GM18858 (cell line): Measurements from ENCODE around the gene PRKN.
"Not testable (repeated sequence)": the region's sequence is repeated elsewhere in the genome, so short reads cannot be mapped to it uniquely, and the experiment has no call there.

Source experiments
- ATAC-seq: cut with Tn5 transposase; IDR thresholded peaks from one replicate; pipeline ENCODE4 v1.9.1; 2021; ENCODE audit not compliant: unreplicated experiment

PRKN gene

GRCh38 chr6:161833099-161833860 lies 894.3 kb downstream of the PRKN start:
- no peak for ATAC-seq

GRCh38 chr6:161832622-161833021 lies 894.9 kb downstream of the PRKN start:
- no peak for ATAC-seq

DNA sequence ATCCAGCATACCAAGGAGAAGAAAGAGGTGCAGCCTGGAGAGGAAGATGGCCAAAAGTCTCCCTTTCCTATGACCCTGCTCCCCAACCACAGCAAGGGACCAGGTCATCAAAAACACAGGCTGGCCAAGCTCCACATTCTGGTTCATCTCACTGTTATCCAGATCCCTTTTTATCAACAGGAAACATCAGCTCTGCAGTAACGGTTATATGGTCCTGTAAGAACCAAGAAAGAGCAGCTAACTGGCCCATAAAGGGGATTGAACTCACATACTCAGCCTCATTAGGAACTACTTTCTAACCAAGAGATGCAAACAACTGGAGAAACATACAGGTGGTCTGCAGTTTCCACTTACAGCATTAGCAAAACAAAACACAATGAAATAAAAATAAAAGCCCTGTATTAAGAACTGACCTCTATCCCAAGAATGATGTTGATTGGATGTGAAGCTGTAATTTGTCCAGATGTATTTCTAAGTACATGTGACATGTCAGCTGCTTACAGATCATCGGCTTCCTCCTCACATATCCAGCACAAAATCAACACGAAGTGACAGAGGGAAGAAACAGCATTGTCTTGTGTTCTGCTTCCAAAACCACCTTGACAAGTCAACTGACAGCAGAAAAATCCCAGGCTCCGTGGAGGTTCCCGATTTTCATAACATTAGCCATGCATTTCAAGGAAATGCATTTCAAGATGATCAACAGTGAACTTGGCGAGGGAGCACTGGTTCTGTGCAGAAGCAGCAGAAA lies 896.5 kb downstream of the PRKN start:
- no peak for ATAC-seq

DNA sequence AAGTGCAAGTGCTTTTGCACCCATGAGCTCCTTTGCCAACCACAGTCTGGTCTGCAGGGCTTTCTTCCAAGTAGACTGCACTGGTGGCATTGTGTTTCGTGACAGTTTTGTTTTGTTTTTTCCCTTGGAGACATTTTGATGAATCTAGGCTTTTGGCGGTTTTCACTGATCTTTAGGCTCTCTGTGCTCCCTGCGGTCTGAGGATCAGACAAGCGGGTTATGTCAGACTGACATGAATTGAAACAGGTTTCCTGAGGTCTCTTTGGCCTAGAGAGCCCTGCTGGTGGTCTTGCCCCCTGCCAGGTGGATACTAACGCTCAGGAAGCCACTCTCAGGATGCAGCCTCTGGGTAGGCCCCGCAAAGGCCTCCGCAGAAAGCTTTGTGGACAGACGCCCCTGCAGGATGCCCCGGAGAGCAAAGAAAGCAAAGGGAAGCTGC lies 898.3 kb downstream of the PRKN start:
- no peak for ATAC-seq

- no peak for ATAC-seq
Observed at GRCh38 chr6:161828355-161828754, 899.2 kb downstream of the PRKN start.

GRCh38 chr6:161826512-161826911 lies 901.1 kb downstream of the PRKN start:
- ATAC-seq, result no peak

GRCh38 chr6:161822204-161822603 lies 905.4 kb downstream of the PRKN start:
- not testable (repeated sequence) for ATAC-seq

DNA sequence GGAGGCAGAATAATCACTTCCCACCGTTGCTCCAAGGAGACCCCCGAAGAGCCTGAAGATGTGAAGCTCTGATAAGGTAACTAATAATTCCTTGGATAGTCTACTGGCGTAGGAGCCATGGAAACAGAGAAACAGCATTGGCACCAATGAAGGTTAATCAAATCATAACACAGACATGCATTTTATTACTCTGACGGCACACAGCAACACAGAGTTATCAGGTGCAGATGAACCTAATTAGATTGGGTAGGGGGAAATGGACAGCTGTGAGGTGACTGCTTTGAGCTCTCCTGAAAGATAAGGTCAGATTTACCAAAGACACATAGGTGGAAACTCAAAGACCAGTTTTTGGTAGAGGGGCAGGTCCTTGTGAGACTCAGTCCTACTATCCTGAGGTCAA lies 909.7 kb downstream of the PRKN start:
- no peak for ATAC-seq

GRCh38 chr6:161815965-161816364 lies 911.6 kb downstream of the PRKN start:
- no peak for ATAC-seq

- ATAC-seq, result no peak
Observed at GRCh38 chr6:161813156-161813555, 914.4 kb downstream of the PRKN start.

DNA sequence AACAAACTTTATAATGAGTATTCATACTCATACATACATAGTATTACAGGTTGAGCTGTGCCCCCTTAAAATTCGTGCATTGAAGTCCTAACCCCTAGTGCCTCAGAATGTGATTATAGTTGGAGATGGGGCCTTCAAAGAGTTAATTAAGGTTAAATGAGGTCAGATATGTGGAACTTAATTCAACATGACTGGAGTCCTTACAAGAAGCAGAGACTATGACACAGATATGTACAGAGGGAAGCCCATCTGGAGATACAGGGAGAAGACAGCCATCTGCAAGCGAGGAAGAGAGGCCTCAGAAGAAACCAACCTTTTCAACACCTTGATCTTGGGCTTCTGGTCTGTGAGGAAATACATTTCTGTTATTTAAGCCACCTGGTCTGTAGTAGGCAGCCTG lies 917.6 kb downstream of the PRKN start:
- ATAC-seq, result no peak

DNA sequence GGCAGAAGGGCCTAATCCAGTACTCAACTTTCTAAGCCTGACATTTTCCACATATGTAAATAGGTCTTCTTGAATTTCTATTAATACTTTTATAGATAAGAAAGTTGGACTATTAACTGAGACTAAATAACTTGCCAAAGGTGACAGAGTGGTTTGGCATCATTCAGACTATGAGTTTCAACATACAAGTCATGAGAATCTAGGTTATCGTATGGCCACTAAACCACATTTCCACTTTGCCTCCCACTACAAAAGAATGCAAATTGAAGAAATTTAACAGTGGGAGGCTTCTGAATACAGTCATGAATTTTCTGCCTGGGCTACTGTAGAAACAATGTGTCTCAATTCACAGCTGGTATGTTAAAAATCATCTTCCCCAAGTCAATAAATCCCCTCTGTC lies 922.7 kb downstream of the PRKN start:
- no peak for ATAC-seq

- no peak for ATAC-seq
Observed at GRCh38 chr6:161803131-161803530, 924.4 kb downstream of the PRKN start.

- ATAC-seq, result no peak
Observed at GRCh38 chr6:161802231-161802630, 925.3 kb downstream of the PRKN start.

- no peak for ATAC-seq
Observed at GRCh38 chr6:161798844-161799394, 928.6 kb downstream of the PRKN start.

DNA sequence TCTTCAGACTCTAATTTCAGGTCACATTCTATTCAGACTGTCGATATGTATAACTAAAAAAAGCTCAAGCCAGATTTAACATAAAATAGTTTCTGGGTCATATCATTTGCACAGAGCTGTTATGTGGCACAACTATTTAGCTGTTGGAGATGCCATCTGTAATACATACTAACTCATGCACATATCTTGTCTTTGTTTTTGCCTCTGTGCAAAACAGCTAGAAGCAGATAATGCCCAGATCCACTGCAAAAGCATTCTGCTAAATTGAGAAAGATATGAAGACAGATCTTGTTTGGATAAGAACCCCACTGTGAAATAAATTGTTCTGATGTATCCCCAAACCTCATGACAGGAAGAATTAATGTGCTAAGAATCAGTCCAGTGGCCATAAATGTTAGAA lies 930.9 kb downstream of the PRKN start:
- ATAC-seq, result no peak

DNA sequence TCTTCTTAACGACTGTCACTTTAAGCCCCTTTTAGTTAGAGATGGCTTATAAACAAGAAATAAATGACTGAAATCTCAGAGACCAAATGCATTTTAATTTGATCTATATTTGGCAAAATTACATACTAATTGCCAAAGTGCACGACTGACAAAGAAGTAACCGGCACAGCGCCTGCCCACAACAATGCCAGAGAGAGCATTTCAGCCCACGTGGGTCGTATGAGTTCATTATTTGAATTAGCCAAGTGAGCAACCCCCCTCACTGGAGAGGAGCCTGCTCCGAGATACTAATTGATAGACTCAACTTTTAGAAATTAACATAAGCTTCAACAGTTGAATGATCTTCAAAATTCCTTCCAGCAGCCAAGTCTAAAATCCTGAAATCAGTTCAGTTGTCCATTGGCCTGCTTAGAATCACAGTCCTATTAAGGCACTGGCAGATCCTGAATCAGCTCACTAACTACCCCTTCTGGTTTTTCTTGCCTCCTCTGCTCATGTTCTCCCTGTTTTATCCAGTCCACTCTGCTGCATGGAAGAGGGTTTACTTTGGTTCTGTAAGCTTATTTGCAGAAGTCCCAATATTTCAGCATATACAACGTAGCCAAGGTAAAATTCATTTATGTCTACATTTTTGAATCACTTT lies 934.6 kb downstream of the PRKN start:
- no peak for ATAC-seq

GRCh38 chr6:161788531-161788930 lies 939.0 kb downstream of the PRKN start:
- ATAC-seq, result no peak

DNA sequence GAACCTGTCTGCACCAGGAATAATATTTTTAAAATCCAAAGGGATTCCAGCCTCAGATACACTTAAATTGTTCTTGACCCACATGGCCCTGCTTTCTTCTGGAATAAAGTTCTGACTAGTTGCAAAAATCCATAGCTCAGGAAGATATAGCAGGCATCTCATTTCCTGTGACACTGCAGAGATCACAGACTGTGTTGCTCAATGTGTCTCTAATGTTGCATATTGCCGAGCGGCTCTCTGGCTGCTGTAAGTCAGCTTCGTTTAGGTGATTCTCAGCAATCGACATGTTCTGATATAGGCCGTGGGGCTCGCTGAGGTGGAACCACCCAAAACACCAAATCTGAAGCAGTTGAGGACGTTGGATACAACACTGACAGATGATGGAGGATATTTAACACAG lies 955.4 kb downstream of the PRKN start:
- no peak for ATAC-seq

DNA sequence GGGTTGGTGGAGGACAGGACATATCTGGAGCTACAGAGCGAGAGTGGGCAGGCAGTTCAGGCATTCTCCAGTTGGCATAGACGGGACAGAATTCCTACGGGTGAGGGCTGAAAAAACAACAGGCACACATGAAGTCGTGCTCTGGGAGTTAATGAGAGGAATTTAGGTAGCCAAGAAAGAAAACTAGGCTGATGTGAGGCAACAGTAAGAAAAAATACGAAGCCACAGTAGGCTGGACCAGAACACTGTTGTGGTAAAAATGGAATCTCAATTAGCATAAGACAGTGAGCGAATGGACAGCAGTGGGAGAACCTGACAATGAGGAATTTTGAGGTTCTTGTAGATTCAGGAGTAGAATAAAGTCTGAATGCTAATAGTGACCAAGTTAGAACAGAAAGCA lies 965.6 kb downstream of the PRKN start:
- ATAC-seq, result no peak

GRCh38 chr6:161755080-161755479 lies 972.5 kb downstream of the PRKN start:
- no peak for ATAC-seq

GRCh38 chr6:161750686-161751085 lies 976.9 kb downstream of the PRKN start:
- no peak for ATAC-seq
